Measurements from ENCODE around the gene MYCBP2.
"Not testable (repeated sequence)": the region's sequence is repeated elsewhere in the genome, so short reads cannot be mapped to it uniquely, and the experiment has no call there.

- TF ChIP-seq CTCF, POLR2A (IDR thresholded peaks at IDR 0.05): not testable (repeated sequence)
These were observed 317.2 kb downstream of the MYCBP2 start for GRCh38 chr13:77009719-77010118.
